SK-N-MC (cell line): ENCODE data around the gene FOXL2.

Experiments
- DNase-seq: peaks from one replicate; pipeline ENCODE4 v3.0.0-alpha.2; 2011; ENCODE audit warnings: low read depth, low spot score
- H3K27ac ChIP-seq: fragments of 200-600 bp; sonication (generic); 2 replicates; pipeline ENCODE4 v1.5.1; 2016; ENCODE audit warnings: mixed run types
- H3K36me3 ChIP-seq: fragments of 200-600 bp; sonication (generic); 2 replicates; pipeline ENCODE4 v1.6.1; 2017; ENCODE audit warnings: antibody characterized with exemption, low read length, mixed read lengths; ENCODE audit not compliant: insufficient read depth
- H3K4me3 ChIP-seq: fragments of 200-600 bp; sonication (generic); 2 replicates; pipeline ENCODE4 v1.5.1; 2016
- H3K9ac ChIP-seq: fragments of 200-600 bp; sonication (generic); 2 replicates; pipeline ENCODE4 v1.8.0; 2017; ENCODE audit warnings: mixed run types, mixed read lengths; ENCODE audit not compliant: insufficient read length
- H3K9me3 ChIP-seq: fragments of 200-600 bp; sonication (generic); 2 replicates; pipeline ENCODE4 v1.6.1; 2017; ENCODE audit warnings: low read depth, mild to moderate bottlenecking, antibody characterized with exemption, low read length, moderate library complexity, mixed read lengths
- EZH2 ChIP-seq: fragments of 200-600 bp; sonication (generic); IDR thresholded peaks from one replicate; pipeline ENCODE4 v1.6.1; 2017; ENCODE audit warnings: antibody characterized with exemption
- FOXP2 ChIP-seq: optimal IDR thresholded peaks from 2 replicates; pipeline ENCODE3; 2011; ENCODE audit warnings: mild to moderate bottlenecking, moderate library complexity; ENCODE audit not compliant: insufficient read depth; ENCODE audit errors: extremely low read length, control extremely low read depth
- POLR2AphosphoS5 ChIP-seq: IDR thresholded peaks from 2 replicates; pipeline ENCODE4 v1.6.1; 2012; ENCODE audit warnings: mild to moderate bottlenecking, low read depth, low read length, borderline replicate concordance

Gene FOXL2

GRCh38 chr3:138919325-138919724 is 27.6 kb downstream of the FOXL2 start:
- no peak for TF ChIP-seq FOXP2
- TF ChIP-seq EZH2, result no peak
- no peak for TF ChIP-seq POLR2AphosphoS5
- H3K4me3 ChIP-seq, result no peak overlapping the region
- no peaks in the 10 kb centered on the region for H3K9me3 ChIP-seq
- no peaks in the 10 kb centered on the region for H3K36me3 ChIP-seq
- no peak overlapping the region for H3K9ac ChIP-seq
- DNase-seq, result no peak
- H3K27ac ChIP-seq, result no peak overlapping the region

- no peak overlapping the region for H3K27ac ChIP-seq
- no peak for TF ChIP-seq FOXP2
- TF ChIP-seq POLR2AphosphoS5, result no peak
- no peak for TF ChIP-seq EZH2
- H3K9me3 ChIP-seq, result no peaks in the 10 kb centered on the region
- no peak overlapping the region for H3K4me3 ChIP-seq
- no peaks in the 10 kb centered on the region for H3K36me3 ChIP-seq
- DNase-seq, result no peak
- H3K9ac ChIP-seq, result no peak overlapping the region
Observed at GRCh38 chr3:138916824-138917223, 30.1 kb downstream of the FOXL2 start.

- H3K27ac ChIP-seq, result no peak overlapping the region
- DNase-seq, result no peak
- H3K4me3 ChIP-seq, result peak overlapping the region; percentile 90
- no peaks in the 10 kb centered on the region for H3K9me3 ChIP-seq
- TF ChIP-seq POLR2AphosphoS5 (no peak), FOXP2 (no peak), EZH2 (no peak)
- peak overlapping the region; percentile 59 for H3K9ac ChIP-seq
- no peaks in the 10 kb centered on the region for H3K36me3 ChIP-seq
Observed at GRCh38 chr3:138915503-138916498, 31.1 kb downstream of the FOXL2 start.

GRCh38 chr3:138914870-138915502 is 32.0 kb downstream of the FOXL2 start:
- no peak for TF ChIP-seq EZH2
- TF ChIP-seq FOXP2, result no peak
- no peak for TF ChIP-seq POLR2AphosphoS5
- H3K4me3 ChIP-seq, result peak overlapping the region; percentile 90
- no peaks in the 10 kb centered on the region for H3K36me3 ChIP-seq
- no peaks in the 10 kb centered on the region for H3K9me3 ChIP-seq
- no peak overlapping the region for H3K9ac ChIP-seq
- DNase-seq, result no peak
- no peak overlapping the region for H3K27ac ChIP-seq

- no peaks in the 10 kb centered on the region for H3K9me3 ChIP-seq
- DNase-seq, result no peak
- H3K9ac ChIP-seq, result no peak overlapping the region
- no peaks in the 10 kb centered on the region for H3K36me3 ChIP-seq
- H3K27ac ChIP-seq, result no peak overlapping the region
- no peak for TF ChIP-seq EZH2
- TF ChIP-seq FOXP2, result no peak
- no peak for TF ChIP-seq POLR2AphosphoS5
- no peak overlapping the region for H3K4me3 ChIP-seq
Observed at GRCh38 chr3:138913766-138914165, 33.2 kb downstream of the FOXL2 start.

- TF ChIP-seq POLR2AphosphoS5 (no peak), FOXP2 (no peak), EZH2 (no peak)
- no peaks in the 10 kb centered on the region for H3K9me3 ChIP-seq
- no peak overlapping the region for H3K27ac ChIP-seq
- H3K4me3 ChIP-seq, result no peak overlapping the region
- DNase-seq, result no peak
- H3K36me3 ChIP-seq, result no peaks in the 10 kb centered on the region
- no peak overlapping the region for H3K9ac ChIP-seq
Observed at GRCh38 chr3:138912237-138912636, 34.7 kb downstream of the FOXL2 start.

GRCh38 chr3:138911621-138912020 is 35.3 kb downstream of the FOXL2 start:
- no peak overlapping the region for H3K27ac ChIP-seq
- TF ChIP-seq FOXP2 (no peak), EZH2 (no peak), POLR2AphosphoS5 (no peak)
- no peak for DNase-seq
- no peak overlapping the region for H3K9ac ChIP-seq
- no peak overlapping the region for H3K4me3 ChIP-seq
- no peaks in the 10 kb centered on the region for H3K36me3 ChIP-seq
- H3K9me3 ChIP-seq, result no peaks in the 10 kb centered on the region

GRCh38 chr3:138909904-138910303 is 37.0 kb downstream of the FOXL2 start:
- Histone ChIP-seq H3K27ac (no peak overlapping the region), H3K36me3 (no peaks in the 10 kb centered on the region), H3K9me3 (no peaks in the 10 kb centered on the region), H3K9ac (no peak overlapping the region), H3K4me3 (no peak overlapping the region)
- DNase-seq, result no peak
- no peak for TF ChIP-seq EZH2
- TF ChIP-seq POLR2AphosphoS5, result no peak
- no peak for TF ChIP-seq FOXP2

GRCh38 chr3:138908846-138909245 is 38.1 kb downstream of the FOXL2 start:
- DNase-seq, result no peak
- no peaks in the 10 kb centered on the region for H3K36me3 ChIP-seq
- TF ChIP-seq EZH2 (no peak), POLR2AphosphoS5 (no peak), FOXP2 (no peak)

More at GRCh38 chr3:138908846-138909245, 38.1 kb downstream of the FOXL2 start:
- no peak overlapping the region for H3K4me3 ChIP-seq
- H3K27ac ChIP-seq, result no peak overlapping the region
- H3K9ac ChIP-seq, result no peak overlapping the region
- no peaks in the 10 kb centered on the region for H3K9me3 ChIP-seq
